Erythroblast (primary cell): ENCODE results near the gene ATRIP.
A peak's percentile ranks its signal among the peaks of the same experiment; 100 is the strongest.

ENCODE experiments used
- GATA1 ChIP-seq: IDR thresholded peaks from 2 replicates; pipeline ENCODE4 v1.6.1; 2011; ENCODE audit warnings: low read depth, mild to moderate bottlenecking, control low read depth, low read length, moderate library complexity
- POLR2A ChIP-seq: IDR thresholded peaks from 2 replicates; pipeline ENCODE4 v1.6.1; 2011; ENCODE audit warnings: mild to moderate bottlenecking, low read length

DNA sequence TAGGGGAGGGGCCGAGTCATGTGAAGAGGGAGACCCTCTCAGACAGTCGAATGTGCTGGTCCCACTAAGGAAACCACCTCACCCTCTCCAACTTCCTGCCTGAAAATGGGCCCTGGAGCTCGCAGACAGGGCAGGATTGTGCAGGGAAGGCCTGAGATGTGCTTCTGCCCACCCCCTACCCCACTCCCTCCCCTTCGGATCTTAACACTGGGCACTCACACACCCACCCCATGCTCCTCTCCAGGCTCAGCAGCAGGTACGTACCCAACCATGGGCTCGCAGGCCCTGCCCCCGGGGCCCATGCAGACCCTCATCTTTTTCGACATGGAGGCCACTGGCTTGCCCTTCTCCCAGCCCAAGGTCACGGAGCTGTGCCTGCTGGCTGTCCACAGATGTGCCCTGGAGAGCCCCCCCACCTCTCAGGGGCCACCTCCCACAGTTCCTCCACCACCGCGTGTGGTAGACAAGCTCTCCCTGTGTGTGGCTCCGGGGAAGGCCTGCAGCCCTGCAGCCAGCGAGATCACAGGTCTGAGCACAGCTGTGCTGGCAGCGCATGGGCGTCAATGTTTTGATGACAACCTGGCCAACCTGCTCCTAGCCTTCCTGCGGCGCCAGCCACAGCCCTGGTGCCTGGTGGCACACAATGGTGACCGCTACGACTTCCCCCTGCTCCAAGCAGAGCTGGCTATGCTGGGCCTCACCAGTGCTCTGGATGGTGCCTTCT is 20.0 kb downstream of the ATRIP start:
- TF ChIP-seq GATA1 (no peak), POLR2A (peak; percentile 63)
